Adrenal gland (tissue), 5 donors: Measurements from ENCODE around the gene GPR65.

Experiments used
- POLR2A ChIP-seq, 2 donors: fragments of 450-650 bp; IDR thresholded peaks; one replicate each; pipeline ENCODE4 v1.6.1; 2017; ENCODE audit warnings: antibody characterized with exemption in 2 of 2, mild to moderate bottlenecking in 2 of 2, moderate library complexity in 1 of 2
- TF ChIP-seq, protein P1 (sequence below), 6 experiments: fragments of 450-650 bp in 4 of 6; fragments of 200-600 bp in 2 of 6; sonication (generic) in 1 of 6; IDR thresholded peaks; 1 replicate in 5 of 6; 2 replicates in 1 of 6; pipeline versions ENCODE4 v1.5.1 to v1.8.0; 2016 to 2021; ENCODE audit warnings: antibody characterized with exemption in 6 of 6, mild to moderate bottlenecking in 2 of 6, moderate library complexity in 1 of 6
- donor health status: DM: no; HTN: no; CAD: no.

GRCh38 chr14:87975636-87976035 is 29.3 kb upstream of the GPR65 start:
- TF ChIP-seq, protein P1, sequence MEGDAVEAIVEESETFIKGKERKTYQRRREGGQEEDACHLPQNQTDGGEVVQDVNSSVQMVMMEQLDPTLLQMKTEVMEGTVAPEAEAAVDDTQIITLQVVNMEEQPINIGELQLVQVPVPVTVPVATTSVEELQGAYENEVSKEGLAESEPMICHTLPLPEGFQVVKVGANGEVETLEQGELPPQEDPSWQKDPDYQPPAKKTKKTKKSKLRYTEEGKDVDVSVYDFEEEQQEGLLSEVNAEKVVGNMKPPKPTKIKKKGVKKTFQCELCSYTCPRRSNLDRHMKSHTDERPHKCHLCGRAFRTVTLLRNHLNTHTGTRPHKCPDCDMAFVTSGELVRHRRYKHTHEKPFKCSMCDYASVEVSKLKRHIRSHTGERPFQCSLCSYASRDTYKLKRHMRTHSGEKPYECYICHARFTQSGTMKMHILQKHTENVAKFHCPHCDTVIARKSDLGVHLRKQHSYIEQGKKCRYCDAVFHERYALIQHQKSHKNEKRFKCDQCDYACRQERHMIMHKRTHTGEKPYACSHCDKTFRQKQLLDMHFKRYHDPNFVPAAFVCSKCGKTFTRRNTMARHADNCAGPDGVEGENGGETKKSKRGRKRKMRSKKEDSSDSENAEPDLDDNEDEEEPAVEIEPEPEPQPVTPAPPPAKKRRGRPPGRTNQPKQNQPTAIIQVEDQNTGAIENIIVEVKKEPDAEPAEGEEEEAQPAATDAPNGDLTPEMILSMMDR (IDR thresholded peaks at IDR 0.05), result no peak
- TF ChIP-seq POLR2A (IDR thresholded peaks at IDR 0.05), result no peak
